OCI-LY7 (cell line): Measurements from ENCODE around the gene SPRR2D.

Experiments
- CTCF ChIP-seq: fragments of 200-600 bp; sonication (generic); conservative IDR thresholded peaks from 2 replicates; pipeline ENCODE4 v1.5.1; 2014; ENCODE audit warnings: mild to moderate bottlenecking, antibody characterized with exemption, low read length, moderate library complexity, mixed read lengths
- EZH2phosphoT487 ChIP-seq: fragments of 200-600 bp; sonication (generic); IDR thresholded peaks from 2 replicates; pipeline ENCODE4 v1.6.1; 2018; ENCODE audit warnings: low read depth, borderline replicate concordance, mild to moderate bottlenecking, mixed run types, antibody characterized with exemption, low read length, moderate library complexity, mixed read lengths

GRCh38 chr1:153035211-153035610, 5.7 kb downstream of the SPRR2D start:
- TF ChIP-seq CTCF (no peak), EZH2phosphoT487 (no peak)
